Neural cell (in vitro differentiated cells): ENCODE measurements around the gene ROR2. TPM values are rescaled to one million over a fixed set of nuclear protein-coding genes. Genes with fewer than 3 reads are reported as not detected.

ENCODE experiments used
- H2AFZ ChIP-seq: fragments of 200-600, 300-800 bp; sonication (generic), shearing (Covaris generic); 2 replicates; pipeline ENCODE4 v1.6.0; 2014; ENCODE audit warnings: low read depth, mild to moderate bottlenecking, antibody characterized with exemption, low read length, moderate library complexity
- H3F3A ChIP-seq: fragments of 200-600 bp; shearing (Covaris generic); 2 replicates; pipeline ENCODE4 v1.6.1; 2016; ENCODE audit warnings: mild to moderate bottlenecking, moderate library complexity, mixed read lengths, antibody characterized with exemption, low read length; ENCODE audit not compliant: insufficient read depth, poor library complexity, severe bottlenecking
- H3K27ac ChIP-seq: fragments of 200-600, 300-800 bp; sonication (generic), shearing (Covaris generic); 2 replicates; pipeline ENCODE4 v1.5.1; 2014; ENCODE audit warnings: mild to moderate bottlenecking, low read length, moderate library complexity
- H3K27me3 ChIP-seq: fragments of 300-800, 200-600 bp; sonication (generic), shearing (Covaris generic); 2 replicates; pipeline ENCODE4 v1.6.0; 2014; ENCODE audit warnings: mild to moderate bottlenecking, low read depth, low read length, moderate library complexity; ENCODE audit not compliant: insufficient read depth
- H3K36me3 ChIP-seq: fragments of 300-800, 200-600 bp; sonication (generic), shearing (Covaris generic); 2 replicates; pipeline ENCODE4 v1.5.1; 2014; ENCODE audit warnings: mild to moderate bottlenecking, antibody characterized with exemption, low read length, moderate library complexity; ENCODE audit not compliant: insufficient read depth
- H3K4me2 ChIP-seq: fragments of 300-800, 200-600 bp; sonication (generic), shearing (Covaris generic); 2 replicates; pipeline ENCODE4 v1.6.0; 2014; ENCODE audit warnings: mild to moderate bottlenecking, low read length
- H3K4me3 ChIP-seq: fragments of 300-800, 200-600 bp; sonication (generic), shearing (Covaris generic); 2 replicates; pipeline ENCODE4 v1.5.1; 2014; ENCODE audit warnings: mild to moderate bottlenecking, low read length, moderate library complexity
- H3K79me2 ChIP-seq: fragments of 200-600 bp; shearing (Covaris generic); replicated peaks from 2 replicates; pipeline ENCODE4 v1.6.0; 2014; ENCODE audit warnings: mild to moderate bottlenecking, low read length, moderate library complexity; ENCODE audit not compliant: insufficient read depth
- H3K9ac ChIP-seq: fragments of 300-800, 200-600 bp; sonication (generic), shearing (Covaris generic); 2 replicates; pipeline ENCODE4 v1.6.1; 2016; ENCODE audit warnings: mild to moderate bottlenecking, low read length, mixed read lengths
- H3K9me2 ChIP-seq: fragments of 200-600 bp; shearing (Covaris generic); 2 replicates; pipeline ENCODE4 v1.6.1; 2016; ENCODE audit warnings: mild to moderate bottlenecking, low read length, mixed read lengths; ENCODE audit not compliant: insufficient read depth
- H3K9me3 ChIP-seq: fragments of 200-600, 300-800 bp; sonication (generic), shearing (Covaris generic); 2 replicates; pipeline ENCODE4 v1.6.1; 2016; ENCODE audit warnings: mild to moderate bottlenecking, mixed run types, low read length, moderate library complexity, mixed read lengths
- H4K20me1 ChIP-seq: fragments of 200-600 bp; shearing (Covaris generic); 2 replicates; pipeline ENCODE4 v1.6.1; 2016; ENCODE audit warnings: mild to moderate bottlenecking, mixed run types; ENCODE audit not compliant: insufficient read depth
- EP300 ChIP-seq: fragments of 450-650 bp; conservative IDR thresholded peaks from 2 replicates; pipeline ENCODE4 v1.6.1; 2014; ENCODE audit warnings: antibody characterized with exemption, mild to moderate bottlenecking, moderate library complexity; ENCODE audit not compliant: poor library complexity, severe bottlenecking
- EZH2 ChIP-seq: fragments of 200-600, 300-800 bp; shearing (Covaris generic), sonication (generic); IDR thresholded peaks from 2 replicates; pipeline ENCODE4 v1.6.1; 2014; ENCODE audit warnings: antibody characterized with exemption, low read length, borderline replicate concordance, mild to moderate bottlenecking; ENCODE audit not compliant: insufficient read depth, poor library complexity, severe bottlenecking
- MXI1 ChIP-seq: fragments of 450-650 bp; conservative IDR thresholded peaks from 2 replicates; pipeline ENCODE4 v1.6.1; 2014; ENCODE audit warnings: antibody characterized with exemption, mild to moderate bottlenecking; ENCODE audit not compliant: poor library complexity, severe bottlenecking
- RAD21 ChIP-seq: fragments of 450-650 bp; conservative IDR thresholded peaks from 2 replicates; pipeline ENCODE4 v1.6.1; 2014; ENCODE audit warnings: antibody characterized with exemption, mild to moderate bottlenecking, moderate library complexity
- SMC3 ChIP-seq: fragments of 450-650 bp; conservative IDR thresholded peaks from 2 replicates; pipeline ENCODE4 v1.6.1; 2014; ENCODE audit warnings: antibody characterized with exemption, mild to moderate bottlenecking, moderate library complexity; ENCODE audit not compliant: poor library complexity
- TAF1 ChIP-seq: IDR thresholded peaks from 2 replicates; pipeline ENCODE4 v1.6.1; 2012; ENCODE audit warnings: low read depth
- polyA plus RNA-seq: library from polyadenylated mRNA; depleted of rRNA; stranded (reverse); fragments of >200 nt; gene quantifications from 2 replicates; pipeline ENCODE4 v1.2.3, GENCODE V29; 2014
- TF ChIP-seq, protein P1 (sequence below): fragments of 450-650 bp; IDR thresholded peaks from 2 replicates; pipeline ENCODE4 v1.5.1; 2014; ENCODE audit warnings: antibody characterized with exemption, mild to moderate bottlenecking, moderate library complexity; ENCODE audit not compliant: poor library complexity, severe bottlenecking
- TF ChIP-seq, protein P2 (sequence below): IDR thresholded peaks from 2 replicates; pipeline ENCODE4 v1.6.1; 2012; ENCODE audit warnings: borderline replicate concordance

Gene ROR2
- polyA plus RNA-seq, 1 donor from 2014 or later: 0.33 TPM

DNA sequence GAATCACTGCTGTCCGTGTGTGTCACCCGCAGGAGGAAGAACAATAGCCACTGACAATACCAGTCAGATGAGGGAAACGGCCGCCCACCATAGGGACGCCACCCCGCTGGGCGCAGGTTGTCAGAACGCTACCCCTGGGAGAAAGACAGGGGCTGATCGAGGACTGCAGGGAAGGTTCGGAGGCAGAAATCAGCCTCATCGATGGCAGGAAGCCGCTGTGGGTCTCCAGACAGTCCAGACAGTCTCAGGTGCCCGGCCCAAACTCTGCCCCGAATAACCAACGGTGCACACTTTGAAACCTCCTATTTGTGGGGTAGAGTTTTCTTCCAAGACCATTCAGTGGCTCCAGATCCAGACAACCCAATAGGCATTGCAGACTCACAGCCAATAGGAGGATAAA, 181.5 kb downstream of the ROR2 start:
- TF ChIP-seq MXI1 (no peak), EZH2 (no peak), RAD21 (no peak), EP300 (no peak), TAF1 (no peak), SMC3 (no peak)
- TF ChIP-seq, protein P1, sequence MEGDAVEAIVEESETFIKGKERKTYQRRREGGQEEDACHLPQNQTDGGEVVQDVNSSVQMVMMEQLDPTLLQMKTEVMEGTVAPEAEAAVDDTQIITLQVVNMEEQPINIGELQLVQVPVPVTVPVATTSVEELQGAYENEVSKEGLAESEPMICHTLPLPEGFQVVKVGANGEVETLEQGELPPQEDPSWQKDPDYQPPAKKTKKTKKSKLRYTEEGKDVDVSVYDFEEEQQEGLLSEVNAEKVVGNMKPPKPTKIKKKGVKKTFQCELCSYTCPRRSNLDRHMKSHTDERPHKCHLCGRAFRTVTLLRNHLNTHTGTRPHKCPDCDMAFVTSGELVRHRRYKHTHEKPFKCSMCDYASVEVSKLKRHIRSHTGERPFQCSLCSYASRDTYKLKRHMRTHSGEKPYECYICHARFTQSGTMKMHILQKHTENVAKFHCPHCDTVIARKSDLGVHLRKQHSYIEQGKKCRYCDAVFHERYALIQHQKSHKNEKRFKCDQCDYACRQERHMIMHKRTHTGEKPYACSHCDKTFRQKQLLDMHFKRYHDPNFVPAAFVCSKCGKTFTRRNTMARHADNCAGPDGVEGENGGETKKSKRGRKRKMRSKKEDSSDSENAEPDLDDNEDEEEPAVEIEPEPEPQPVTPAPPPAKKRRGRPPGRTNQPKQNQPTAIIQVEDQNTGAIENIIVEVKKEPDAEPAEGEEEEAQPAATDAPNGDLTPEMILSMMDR: no peak
- TF ChIP-seq, protein P2, sequence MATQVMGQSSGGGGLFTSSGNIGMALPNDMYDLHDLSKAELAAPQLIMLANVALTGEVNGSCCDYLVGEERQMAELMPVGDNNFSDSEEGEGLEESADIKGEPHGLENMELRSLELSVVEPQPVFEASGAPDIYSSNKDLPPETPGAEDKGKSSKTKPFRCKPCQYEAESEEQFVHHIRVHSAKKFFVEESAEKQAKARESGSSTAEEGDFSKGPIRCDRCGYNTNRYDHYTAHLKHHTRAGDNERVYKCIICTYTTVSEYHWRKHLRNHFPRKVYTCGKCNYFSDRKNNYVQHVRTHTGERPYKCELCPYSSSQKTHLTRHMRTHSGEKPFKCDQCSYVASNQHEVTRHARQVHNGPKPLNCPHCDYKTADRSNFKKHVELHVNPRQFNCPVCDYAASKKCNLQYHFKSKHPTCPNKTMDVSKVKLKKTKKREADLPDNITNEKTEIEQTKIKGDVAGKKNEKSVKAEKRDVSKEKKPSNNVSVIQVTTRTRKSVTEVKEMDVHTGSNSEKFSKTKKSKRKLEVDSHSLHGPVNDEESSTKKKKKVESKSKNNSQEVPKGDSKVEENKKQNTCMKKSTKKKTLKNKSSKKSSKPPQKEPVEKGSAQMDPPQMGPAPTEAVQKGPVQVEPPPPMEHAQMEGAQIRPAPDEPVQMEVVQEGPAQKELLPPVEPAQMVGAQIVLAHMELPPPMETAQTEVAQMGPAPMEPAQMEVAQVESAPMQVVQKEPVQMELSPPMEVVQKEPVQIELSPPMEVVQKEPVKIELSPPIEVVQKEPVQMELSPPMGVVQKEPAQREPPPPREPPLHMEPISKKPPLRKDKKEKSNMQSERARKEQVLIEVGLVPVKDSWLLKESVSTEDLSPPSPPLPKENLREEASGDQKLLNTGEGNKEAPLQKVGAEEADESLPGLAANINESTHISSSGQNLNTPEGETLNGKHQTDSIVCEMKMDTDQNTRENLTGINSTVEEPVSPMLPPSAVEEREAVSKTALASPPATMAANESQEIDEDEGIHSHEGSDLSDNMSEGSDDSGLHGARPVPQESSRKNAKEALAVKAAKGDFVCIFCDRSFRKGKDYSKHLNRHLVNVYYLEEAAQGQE: no peak
- Histone ChIP-seq H3K9me2 (no peaks in the 10 kb centered on the region), H3F3A (no peaks in the 10 kb centered on the region), H3K27ac (no peak overlapping the region), H4K20me1 (no peaks in the 10 kb centered on the region), H3K9ac (no peak overlapping the region), H3K27me3 (no peaks in the 10 kb centered on the region), H3K36me3 (no peaks in the 10 kb centered on the region), H3K79me2 (no peaks in the 10 kb centered on the region), H2AFZ (no peak overlapping the region), H3K4me3 (no peak overlapping the region), H3K9me3 (no peaks in the 10 kb centered on the region), H3K4me2 (no peak overlapping the region)

DNA sequence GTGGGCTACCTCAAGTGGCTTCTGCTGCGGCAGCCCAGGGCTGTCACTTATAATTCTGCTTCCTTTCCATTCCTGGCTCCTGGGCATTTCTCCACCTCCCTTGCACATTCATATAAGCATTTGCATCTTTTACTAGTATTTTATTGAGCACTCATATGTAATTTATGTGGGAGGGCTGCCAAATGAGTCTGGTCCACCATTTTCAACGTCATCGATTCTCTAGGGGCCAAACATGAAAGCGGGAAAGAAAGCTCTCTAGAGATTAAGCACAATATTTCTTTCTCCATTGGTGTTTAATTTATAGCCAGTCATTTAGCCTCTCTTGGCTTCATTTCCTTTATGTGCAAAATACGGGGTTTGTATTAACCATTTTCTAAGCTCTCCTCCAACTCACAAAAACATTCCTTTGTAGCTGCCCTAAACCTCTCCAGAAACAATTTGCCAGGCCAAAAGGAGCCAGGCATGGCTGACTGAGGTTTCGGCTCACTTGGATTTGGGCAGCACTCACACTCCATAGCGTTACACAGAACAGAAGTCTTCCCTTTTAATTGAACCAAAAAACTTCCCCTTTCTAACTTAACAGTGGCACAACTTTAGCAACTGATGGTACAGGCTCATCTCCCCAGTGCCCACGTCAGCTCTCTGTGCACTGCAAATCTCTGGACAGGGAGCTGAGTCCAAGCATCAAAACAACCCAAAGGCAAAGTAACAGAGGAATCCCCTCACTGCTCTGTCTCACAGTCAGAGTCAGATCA, 183.5 kb downstream of the ROR2 start:
- no peak overlapping the region for H2AFZ ChIP-seq
- H3K79me2 ChIP-seq: no peaks in the 10 kb centered on the region
- H3K9me3 ChIP-seq: no peaks in the 10 kb centered on the region
- no peaks in the 10 kb centered on the region for H3K27me3 ChIP-seq
- no peak overlapping the region for H3K4me2 ChIP-seq
- H3F3A ChIP-seq: no peaks in the 10 kb centered on the region
- no peaks in the 10 kb centered on the region for H3K9me2 ChIP-seq
- no peak overlapping the region for H3K9ac ChIP-seq
- no peak overlapping the region for H3K27ac ChIP-seq
- TF ChIP-seq, protein P2: no peak
- no peak for TF ChIP-seq MXI1
- H3K4me3 ChIP-seq: no peak overlapping the region
- no peaks in the 10 kb centered on the region for H3K36me3 ChIP-seq
- H4K20me1 ChIP-seq: no peaks in the 10 kb centered on the region
